SK-N-SH (cell line): Measurements from ENCODE around the gene SLC15A1. TPM values are rescaled to one million over a fixed set of nuclear protein-coding genes. Genes with fewer than 3 reads are reported as not detected.

ENCODE experiments used
- CTCF ChIA-PET: fragments of 300-600, 350-600 bp; formaldehyde crosslinking; extraction: SDS; loops from one replicate; lab custom pipeline; 2021; lab: Yijun Ruan, JAX
- POLR2A ChIA-PET: fragments of 350-600 bp; sonication (Branson Sonifier 250); formaldehyde crosslinking; extraction: SDS; loops from one replicate; lab custom pipeline; 2020; ENCODE audit warnings: antibody characterized with exemption, inconsistent platforms; lab: Yijun Ruan, JAX
- DNase-seq: peaks from one replicate; pipeline ENCODE4 v3.0.0; 2012
- H2AFZ ChIP-seq: fragments of 200-600 bp; sonication (generic); 2 replicates; pipeline ENCODE4 v1.8.1; 2016; ENCODE audit warnings: antibody characterized with exemption, mild to moderate bottlenecking, low read depth
- H3F3A ChIP-seq: fragments of 200-600 bp; sonication (generic); replicated peaks from 2 replicates; pipeline ENCODE3; 2016; ENCODE audit warnings: antibody characterized with exemption, mild to moderate bottlenecking; ENCODE audit not compliant: insufficient read depth
- H3K27ac ChIP-seq, 2 experiments: fragments of 200-500 bp in 1 of 2; fragments of 200-600 bp in 1 of 2; sonication (Bioruptor generic) in 1 of 2; sonication (generic), shearing (Covaris generic) in 1 of 2; 2 replicates each; pipeline versions ENCODE4 v1.5.1 to v1.6.1; 2014 to 2016; ENCODE audit warnings: low read depth in 2 of 2, inconsistent platforms in 1 of 2, low read length in 1 of 2, mild to moderate bottlenecking in 1 of 2, mixed read lengths in 1 of 2
- H3K27me3 ChIP-seq: fragments of 200-600 bp; sonication (generic), shearing (Covaris generic); 2 replicates; pipeline ENCODE4 v1.6.1; 2016; ENCODE audit warnings: mixed run types; ENCODE audit not compliant: insufficient read depth
- H3K36me3 ChIP-seq, 2 experiments: fragments of 200-500 bp in 1 of 2; fragments of 200-600 bp in 1 of 2; sonication (Bioruptor generic) in 1 of 2; sonication (generic) in 1 of 2; replicated peaks in 1 of 2; 2 replicates each; pipeline versions ENCODE3 to v1.5.1; 2014 to 2016; ENCODE audit warnings: low read length in 1 of 2, mild to moderate bottlenecking in 1 of 2; ENCODE audit not compliant: insufficient read depth in 2 of 2, control insufficient read depth in 1 of 2
- H3K4me1 ChIP-seq, 2 experiments: fragments of 200-500 bp in 1 of 2; fragments of 200-600 bp in 1 of 2; sonication (Bioruptor generic) in 1 of 2; sonication (generic), shearing (Covaris generic) in 1 of 2; 2 replicates each; pipeline versions ENCODE4 v1.5.1 to v1.6.1; 2014 to 2016; ENCODE audit warnings: low read depth in 1 of 2, low read length in 1 of 2, mixed run types in 1 of 2; ENCODE audit not compliant: insufficient read depth in 2 of 2, control insufficient read depth in 1 of 2
- H3K4me2 ChIP-seq: fragments of 200-600 bp; sonication (generic), shearing (Covaris generic); 2 replicates; pipeline ENCODE4 v1.6.1; 2017; ENCODE audit warnings: mixed run types
- H3K4me3 ChIP-seq, 2 experiments: fragments of 200-500 bp in 1 of 2; fragments of 200-600 bp in 1 of 2; sonication (Bioruptor generic) in 1 of 2; sonication (generic), shearing (Covaris generic) in 1 of 2; 2 replicates each; pipeline versions ENCODE4 v1.5.1 to v1.8.1; 2014 to 2016; ENCODE audit warnings: low read depth in 2 of 2, inconsistent platforms in 1 of 2, low read length in 1 of 2, mild to moderate bottlenecking in 1 of 2, mixed read lengths in 1 of 2, moderate library complexity in 1 of 2
- H3K79me2 ChIP-seq: fragments of 200-600 bp; sonication (generic); 2 replicates; pipeline ENCODE4 v1.8.1; 2017; ENCODE audit warnings: mild to moderate bottlenecking; ENCODE audit not compliant: insufficient read depth
- H3K9ac ChIP-seq: fragments of 200-600 bp; sonication (generic); 2 replicates; pipeline ENCODE4 v1.6.1; 2017; ENCODE audit warnings: mixed run types
- H3K9me2 ChIP-seq: fragments of 200-600 bp; sonication (generic); 2 replicates; pipeline ENCODE4 v1.6.1; 2017; ENCODE audit warnings: mixed run types
- H3K9me3 ChIP-seq: fragments of 200-600 bp; sonication (generic); 2 replicates; pipeline ENCODE4 v1.6.1; 2017; ENCODE audit warnings: mixed run types, mild to moderate bottlenecking, moderate library complexity
- H4K20me1 ChIP-seq: fragments of 200-600 bp; sonication (generic); 2 replicates; pipeline ENCODE4 v1.6.1; 2017; ENCODE audit warnings: mild to moderate bottlenecking, mixed run types; ENCODE audit not compliant: insufficient read depth
- CHD2 ChIP-seq: fragments of 150-350 bp; IDR thresholded peaks from 2 replicates; pipeline ENCODE4 v1.6.1; 2018; ENCODE audit warnings: low read length; ENCODE audit not compliant: partially characterized antibody
- ELF1 ChIP-seq: IDR thresholded peaks from 2 replicates; pipeline ENCODE4 v1.4.0; 2012
- EZH2phosphoT487 ChIP-seq: fragments of 200-600 bp; sonication (generic); IDR thresholded peaks from 2 replicates; pipeline ENCODE4 v1.6.1; 2017; ENCODE audit warnings: low read depth, mixed run types, mild to moderate bottlenecking, antibody characterized with exemption, moderate library complexity, borderline replicate concordance
- FOSL2 ChIP-seq: IDR thresholded peaks from 2 replicates; pipeline ENCODE4 v1.4.0; 2012; ENCODE audit warnings: low read depth, mild to moderate bottlenecking, moderate library complexity, borderline replicate concordance
- FOXM1 ChIP-seq: IDR thresholded peaks from 2 replicates; pipeline ENCODE4 v1.4.0; 2012; ENCODE audit warnings: low read depth, mild to moderate bottlenecking
- IRF3 ChIP-seq: fragments of 150-350 bp; IDR thresholded peaks from 2 replicates; pipeline ENCODE4 v1.6.1; 2016; ENCODE audit warnings: mild to moderate bottlenecking, low read depth, low read length
- MXI1 ChIP-seq: IDR thresholded peaks from 2 replicates; pipeline ENCODE4 v1.6.1; 2012; ENCODE audit warnings: mild to moderate bottlenecking, low read depth, low read length, improper control_type of control experiment
- NRF1 ChIP-seq: IDR thresholded peaks from 2 replicates; pipeline ENCODE4 v1.6.1; 2012; ENCODE audit warnings: low read depth, mild to moderate bottlenecking, low read length
- POLR2AphosphoS5 ChIP-seq: IDR thresholded peaks from 2 replicates; pipeline ENCODE4 v1.6.1; 2012; ENCODE audit warnings: low read depth, low read length
- RAD21 ChIP-seq: IDR thresholded peaks from 2 replicates; pipeline ENCODE4 v1.6.1; 2012; ENCODE audit warnings: mild to moderate bottlenecking, low read length
- RXRA ChIP-seq: IDR thresholded peaks from 2 replicates; pipeline ENCODE4 v1.4.0; 2012; ENCODE audit warnings: low read depth, mild to moderate bottlenecking, borderline replicate concordance
- TAF1 ChIP-seq: IDR thresholded peaks from 2 replicates; pipeline ENCODE4 v1.6.1; 2012; ENCODE audit warnings: low read depth, mild to moderate bottlenecking, low read length, moderate library complexity, borderline replicate concordance
- TEAD4 ChIP-seq: IDR thresholded peaks from 2 replicates; pipeline ENCODE4 v1.4.0; 2012; ENCODE audit warnings: mild to moderate bottlenecking, borderline replicate concordance; ENCODE audit not compliant: insufficient read depth
- USF2 ChIP-seq: fragments of 150-350 bp; IDR thresholded peaks from 2 replicates; pipeline ENCODE4 v1.6.1; 2017; ENCODE audit warnings: antibody characterized with exemption, low read length, low read depth, borderline replicate concordance
- YY1 ChIP-seq: IDR thresholded peaks from 2 replicates; pipeline ENCODE4 v1.4.0; 2012; ENCODE audit warnings: low read depth, mild to moderate bottlenecking
- ZBTB33 ChIP-seq: IDR thresholded peaks from 2 replicates; pipeline ENCODE4 v1.4.0; 2012; ENCODE audit warnings: low read depth, borderline replicate concordance
- WGBS: methylation state at CpG from one replicate; pipeline ENCODE4 v1.1.6; 2017; ENCODE audit warnings: low lambda C conversion rate; 5-methylcytosine and 5-hydroxymethylcytosine counted together
- polyA plus RNA-seq, 3 experiments: library from polyadenylated mRNA; depleted of rRNA; stranded (reverse); fragments of >200 nt; gene quantifications; 2 replicates each; pipeline ENCODE4 v1.2.3, GENCODE V29; 2012

The SLC15A1 gene
- polyA plus RNA-seq, 1 of the 3 experiments (the other 2 are of a cell fraction), result not detected

DNA sequence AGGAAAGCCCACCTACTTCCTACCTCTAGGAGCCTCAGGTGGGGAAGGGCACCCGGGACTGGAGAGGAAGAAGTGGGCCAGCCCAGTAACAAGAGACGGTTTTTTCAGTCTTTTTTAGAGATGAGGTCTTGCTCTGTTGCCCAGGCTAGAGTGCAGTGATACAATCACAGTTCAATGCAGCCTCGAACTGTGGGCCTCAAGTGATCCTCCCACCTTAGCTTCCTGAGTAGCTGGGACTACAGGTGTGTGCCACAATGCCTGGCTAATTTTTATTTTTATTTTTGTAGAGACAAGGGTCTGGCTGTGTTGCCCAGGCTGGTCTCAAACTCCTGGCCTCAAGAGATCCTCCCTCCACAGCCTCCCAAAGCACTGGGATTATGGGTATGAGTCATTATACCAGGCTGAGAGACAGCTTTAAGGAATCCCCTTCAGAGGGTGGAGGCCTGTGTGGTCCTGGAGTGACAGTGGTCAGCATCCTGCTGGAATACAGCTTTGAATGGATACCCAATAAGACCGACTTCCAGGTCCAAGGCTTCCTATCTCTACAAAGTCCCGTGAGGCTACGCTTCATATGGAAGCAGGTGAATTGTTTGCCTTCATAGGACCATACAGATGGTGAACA is 63.0 kb downstream of the SLC15A1 start:
- CTCF ChIA-PET, result interaction anchor here (0.7 to 1.7 kb wide), 3 partner anchors 150 to 244 kb away, joined by 3 to 5 read pairs (median 3); no protein-coding TSS in a partner anchor
- TF ChIP-seq EZH2phosphoT487, result no peak
- TF ChIP-seq TEAD4, result no peak
- no peak for TF ChIP-seq IRF3
- no peak for TF ChIP-seq YY1
- TF ChIP-seq FOXM1, result no peak
- TF ChIP-seq MXI1, result no peak
- TF ChIP-seq NRF1, result no peak
- TF ChIP-seq USF2, result no peak
- TF ChIP-seq ELF1, result no peak
- no peak for TF ChIP-seq RAD21
- TF ChIP-seq POLR2AphosphoS5, result no peak
- TF ChIP-seq CHD2, result no peak
- TF ChIP-seq TAF1, result no peak
- TF ChIP-seq RXRA, result no peak
- no peak for TF ChIP-seq ZBTB33
- no peak for TF ChIP-seq FOSL2
- WGBS, result 62% methylated on average over 4 of the region's 6 CpGs
- Histone ChIP-seq H3K4me3 (no peak overlapping the region), H3K4me1 (peaks cover 0 to 9% of the 10 kb centered on the region in 2 experiments; a peak in 1 of 4 replicates), H3K27ac (no peak overlapping the region), H3K36me3 (no peaks in the 10 kb centered on the region), H4K20me1 (no peaks in the 10 kb centered on the region), H3K4me2 (no peak overlapping the region), H3K9ac (no peak overlapping the region), H3K27me3 (no peaks in the 10 kb centered on the region; the same call in 1 of the 2 replicates), H3K9me3 (no peaks in the 10 kb centered on the region), H3K79me2 (no peaks in the 10 kb centered on the region), H3F3A (no peaks in the 10 kb centered on the region), H2AFZ (no peak overlapping the region), H3K9me2 (no peaks in the 10 kb centered on the region)
- DNase-seq, result no peak
- POLR2A ChIA-PET, result no interaction called here
